ENCODE data around the gene ZNF81.

- TF ChIP-seq SUZ12 (IDR thresholded peaks at IDR 0.05; ENCODE audit: extremely low read depth, insufficient read depth, insufficient read length) (no peak), YY1 (IDR thresholded peaks at IDR 0.05; ENCODE audit: insufficient read depth, insufficient read length) (no peak), ZNF274 (IDR thresholded peaks at IDR 0.05; ENCODE audit: low read depth, low read length) (no peak)
Observed at GRCh38 chrX:47802589-47802988, 34.1 kb upstream of the ZNF81 start.
